NB4 (cell line): Measurements from ENCODE around the gene CPLX1.

Experiments used
- DNase-seq: peaks from one replicate; pipeline ENCODE4 v3.0.0; 2010; ENCODE audit warnings: low read depth
- H3K4me3 ChIP-seq: one replicate; pipeline ENCODE4 v1.5.1; 2011; ENCODE audit warnings: mild to moderate bottlenecking, low read depth, low read length, moderate library complexity
- MYC ChIP-seq: IDR thresholded peaks from 2 replicates; pipeline ENCODE4 v1.6.1; 2011; ENCODE audit warnings: low read depth, low read length
- POLR2A ChIP-seq: IDR thresholded peaks from 2 replicates; pipeline ENCODE4 v1.6.1; 2011; ENCODE audit warnings: mild to moderate bottlenecking; ENCODE audit not compliant: insufficient read length; ENCODE audit errors: extremely low read depth
- TF ChIP-seq, protein P1 (sequence below): IDR thresholded peaks from one replicate; pipeline ENCODE4 v1.5.1; 2012; ENCODE audit warnings: low read depth, low read length
- TF ChIP-seq, protein P2 (sequence below): IDR thresholded peaks from 2 replicates; pipeline ENCODE4 v1.6.1; 2011; ENCODE audit warnings: low read depth, low read length

Gene CPLX1

DNA sequence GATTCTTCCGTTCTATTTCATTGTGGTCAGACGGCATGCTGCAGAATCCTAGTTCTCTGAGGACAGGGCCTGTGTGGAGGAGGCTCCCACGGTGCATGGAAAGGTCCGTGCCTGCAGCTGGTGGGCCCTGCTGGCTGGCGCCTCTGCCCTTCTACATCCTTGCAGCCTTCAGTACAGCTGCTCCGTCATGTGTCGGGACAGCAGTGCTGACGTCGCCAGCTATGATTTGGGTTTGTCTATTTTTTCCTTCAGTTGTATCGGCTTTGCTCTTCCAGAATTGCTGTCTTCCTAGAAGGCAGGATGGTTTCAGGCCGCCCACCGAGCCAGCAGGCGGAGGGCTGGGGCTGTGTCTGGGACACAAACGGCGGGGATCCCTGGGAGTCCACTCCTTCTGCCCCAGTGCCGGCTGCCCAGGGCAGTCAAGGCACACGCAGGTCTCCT, 32.1 kb upstream of the CPLX1 start:
- H3K4me3 ChIP-seq, result no peak overlapping the region
- TF ChIP-seq, protein P1, sequence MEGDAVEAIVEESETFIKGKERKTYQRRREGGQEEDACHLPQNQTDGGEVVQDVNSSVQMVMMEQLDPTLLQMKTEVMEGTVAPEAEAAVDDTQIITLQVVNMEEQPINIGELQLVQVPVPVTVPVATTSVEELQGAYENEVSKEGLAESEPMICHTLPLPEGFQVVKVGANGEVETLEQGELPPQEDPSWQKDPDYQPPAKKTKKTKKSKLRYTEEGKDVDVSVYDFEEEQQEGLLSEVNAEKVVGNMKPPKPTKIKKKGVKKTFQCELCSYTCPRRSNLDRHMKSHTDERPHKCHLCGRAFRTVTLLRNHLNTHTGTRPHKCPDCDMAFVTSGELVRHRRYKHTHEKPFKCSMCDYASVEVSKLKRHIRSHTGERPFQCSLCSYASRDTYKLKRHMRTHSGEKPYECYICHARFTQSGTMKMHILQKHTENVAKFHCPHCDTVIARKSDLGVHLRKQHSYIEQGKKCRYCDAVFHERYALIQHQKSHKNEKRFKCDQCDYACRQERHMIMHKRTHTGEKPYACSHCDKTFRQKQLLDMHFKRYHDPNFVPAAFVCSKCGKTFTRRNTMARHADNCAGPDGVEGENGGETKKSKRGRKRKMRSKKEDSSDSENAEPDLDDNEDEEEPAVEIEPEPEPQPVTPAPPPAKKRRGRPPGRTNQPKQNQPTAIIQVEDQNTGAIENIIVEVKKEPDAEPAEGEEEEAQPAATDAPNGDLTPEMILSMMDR, result no peak
- TF ChIP-seq POLR2A (no peak), MYC (no peak)
- TF ChIP-seq, protein P2, sequence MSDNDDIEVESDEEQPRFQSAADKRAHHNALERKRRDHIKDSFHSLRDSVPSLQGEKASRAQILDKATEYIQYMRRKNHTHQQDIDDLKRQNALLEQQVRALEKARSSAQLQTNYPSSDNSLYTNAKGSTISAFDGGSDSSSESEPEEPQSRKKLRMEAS, result no peak

DNA sequence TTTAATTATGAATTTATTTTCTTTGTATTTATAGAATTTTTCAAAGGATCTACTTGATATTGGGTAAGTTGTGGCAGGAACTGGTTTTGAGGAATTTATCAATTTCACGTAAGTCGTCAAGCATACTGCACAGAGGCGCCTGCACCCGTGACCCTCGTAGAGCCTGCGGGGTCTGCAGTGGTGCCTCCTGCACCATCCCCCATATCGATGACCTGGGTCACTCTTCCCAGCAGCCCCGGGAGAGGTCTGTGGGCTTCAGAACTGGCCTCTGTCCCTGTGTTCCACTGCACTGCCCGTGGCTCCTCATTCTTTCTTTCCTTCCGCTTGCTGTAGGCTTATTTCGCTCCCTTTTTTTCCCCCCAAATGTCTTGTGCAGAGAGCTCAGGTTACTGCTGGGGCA, 31.5 kb upstream of the CPLX1 start:
- TF ChIP-seq POLR2A (no peak), MYC (no peak)
- TF ChIP-seq, protein P1, result no peak
- TF ChIP-seq, protein P2, result no peak
- H3K4me3 ChIP-seq, result no peak overlapping the region
- DNase-seq, result no peak

More for the DNA sequence above, 32.1 kb upstream of the CPLX1 start:
- DNase-seq, result no peak

DNA sequence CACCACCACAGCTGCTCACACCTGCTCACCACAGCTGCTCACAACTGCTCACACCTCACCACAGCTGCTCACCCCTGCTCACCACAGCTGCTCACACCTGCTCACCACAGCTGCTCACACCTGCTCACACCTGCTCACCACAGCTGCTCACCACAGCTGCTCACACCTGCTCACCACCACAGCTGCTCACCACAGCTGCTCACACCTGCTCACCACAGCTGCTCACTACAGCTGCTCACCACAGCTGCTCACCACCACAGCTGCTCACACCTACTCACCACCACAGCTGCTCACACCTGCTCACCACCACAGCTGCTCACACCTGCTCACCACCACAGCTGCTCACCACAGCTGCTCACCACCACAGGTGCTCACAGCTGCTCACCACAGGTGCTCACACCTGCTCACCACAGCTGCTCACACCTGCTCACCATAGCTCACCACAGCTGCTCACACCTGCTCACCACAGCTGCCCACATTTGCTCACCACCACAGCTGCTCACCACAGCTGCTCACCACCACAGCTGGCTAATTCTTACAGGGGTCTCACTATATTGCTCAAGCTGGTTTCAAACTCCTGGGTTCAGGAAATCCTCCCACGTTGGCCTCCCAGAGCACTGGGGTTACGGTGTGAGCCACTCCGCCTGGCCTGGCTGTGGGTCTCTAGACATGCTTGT, 30.4 kb upstream of the CPLX1 start:
- DNase-seq, result peak; percentile 31
- TF ChIP-seq, protein P2, result no peak
- TF ChIP-seq, protein P1, result no peak
- TF ChIP-seq MYC, result no peak
- TF ChIP-seq POLR2A, result no peak
- no peak overlapping the region for H3K4me3 ChIP-seq

DNA sequence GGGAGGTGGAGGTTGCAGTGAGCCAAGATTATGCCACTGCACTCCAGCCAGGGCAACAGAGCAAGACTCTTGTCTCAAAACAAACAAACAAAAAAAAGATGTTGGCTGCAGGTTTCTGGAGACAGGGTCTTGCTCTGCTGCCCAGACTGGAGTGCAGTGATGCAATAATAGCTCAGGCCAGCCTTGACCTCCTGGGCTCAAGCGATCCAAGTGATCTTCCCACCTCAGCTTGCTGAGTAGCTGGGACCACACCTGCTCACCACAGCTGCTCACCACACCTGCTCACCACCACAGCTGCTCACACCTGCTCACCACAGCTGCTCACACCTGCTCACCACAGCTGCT, 29.9 kb upstream of the CPLX1 start:
- TF ChIP-seq POLR2A (no peak), MYC (no peak)
- TF ChIP-seq, protein P1, result no peak
- TF ChIP-seq, protein P2, result no peak
- DNase-seq, result no peak
- no peak overlapping the region for H3K4me3 ChIP-seq

DNA sequence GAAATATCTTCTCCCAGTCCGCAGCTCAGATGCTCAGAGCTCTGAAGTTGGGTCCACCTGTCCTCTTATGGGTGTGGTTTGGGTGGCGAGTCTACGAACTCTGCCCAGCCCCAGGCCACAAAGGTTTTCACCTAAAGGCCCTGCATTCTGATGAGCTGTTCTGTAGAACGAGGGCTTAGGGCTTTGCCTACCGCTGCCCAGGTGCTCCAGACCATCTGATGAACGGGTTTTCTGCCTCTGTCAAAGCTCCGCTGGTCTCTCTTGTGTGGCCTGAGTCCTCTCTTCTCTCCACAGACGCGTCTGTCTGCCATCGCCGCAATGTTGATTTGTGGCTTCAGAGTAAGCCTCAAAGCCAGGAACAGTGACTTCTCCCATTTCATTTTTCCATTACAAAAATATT, 28.4 kb upstream of the CPLX1 start:
- no peak overlapping the region for H3K4me3 ChIP-seq
- no peak for DNase-seq
- TF ChIP-seq POLR2A (no peak), MYC (no peak)
- TF ChIP-seq, protein P1, result no peak
- TF ChIP-seq, protein P2, result no peak
